HFFc6 (cell line): ENCODE data around the gene LEF1. TPM values are rescaled to one million over a fixed set of nuclear protein-coding genes. Genes with fewer than 3 reads are reported as not detected.

Experiments
- DNase-seq: peaks from one replicate; pipeline ENCODE4 v3.0.0-alpha.2; 2018
- H3K27ac Mint-ChIP-seq: 2 replicates; pipeline ENCODE4 v1.8.0; 2020; ENCODE audit warnings: mild to moderate bottlenecking, mixed read lengths
- H3K27me3 Mint-ChIP-seq: 2 replicates; pipeline ENCODE4 v1.8.0; 2021; ENCODE audit warnings: mild to moderate bottlenecking, moderate library complexity, mixed read lengths; ENCODE audit not compliant: insufficient read depth
- H3K36me3 Mint-ChIP-seq: 2 replicates; pipeline ENCODE4 v1.8.0; 2021; ENCODE audit warnings: low read depth, mixed read lengths
- H3K4me1 Mint-ChIP-seq: 2 replicates; pipeline ENCODE4 v1.8.0; 2020; ENCODE audit warnings: low read depth, mixed read lengths
- H3K4me3 Mint-ChIP-seq: 2 replicates; pipeline ENCODE4 v1.8.0; 2020; ENCODE audit warnings: mild to moderate bottlenecking, moderate library complexity, mixed read lengths
- H3K9me3 Mint-ChIP-seq: 2 replicates; pipeline ENCODE4 v1.8.0; 2020; ENCODE audit warnings: mild to moderate bottlenecking, mixed read lengths
- CTCF ChIP-seq: fragments of 200-600 bp; sonication (generic); IDR thresholded peaks from 2 replicates; pipeline ENCODE4 v1.5.0; 2021; ENCODE audit warnings: antibody characterized with exemption, mild to moderate bottlenecking
- total RNA-seq, 6 experiments: library from RNA; stranded (reverse); fragmentation: NEBNext Ultra II Directional; extraction: Animal tissue kit (Norgen Biotek cat#: 25700); gene quantifications; 2 replicates in 1 of 6; 3 replicates in 5 of 6; pipeline ENCODE4 v1.2.3, GENCODE V29; 2021

LEF1 gene
- total RNA-seq, 6 experiments from 2014 or later, result 0.22 to 0.37 (median 0.31) TPM; not detected in 3

- no peak overlapping the region for H3K4me3 Mint-ChIP-seq
- H3K36me3 Mint-ChIP-seq, result no peaks in the 10 kb centered on the region
- H3K27me3 Mint-ChIP-seq, result peaks cover 8% of the 10 kb centered on the region
- H3K27ac Mint-ChIP-seq, result no peak overlapping the region
- TF ChIP-seq CTCF, result no peak
- no peaks in the 10 kb centered on the region for H3K9me3 Mint-ChIP-seq
- DNase-seq, result no peak
- peaks cover 9% of the 10 kb centered on the region; the same call in 1 of the 2 replicates for H3K4me1 Mint-ChIP-seq
Measured at GRCh38 chr4:108070775-108071174, 98.0 kb downstream of the LEF1 start.

GRCh38 chr4:108068442-108068841 is 100.3 kb downstream of the LEF1 start:
- DNase-seq, result no peak
- Mint-ChIP-seq H3K27me3 (peaks cover 8% of the 10 kb centered on the region), H3K27ac (no peak overlapping the region), H3K36me3 (no peaks in the 10 kb centered on the region), H3K4me1 (peaks cover 9% of the 10 kb centered on the region; the same call in 1 of the 2 replicates), H3K9me3 (no peaks in the 10 kb centered on the region), H3K4me3 (no peak overlapping the region)
- no peak for TF ChIP-seq CTCF

- Mint-ChIP-seq H3K4me1 (peaks cover 31% of the 10 kb centered on the region), H3K9me3 (no peaks in the 10 kb centered on the region), H3K4me3 (peak overlapping the region; percentile 4; the same call in 1 of the 2 replicates), H3K27ac (no peak overlapping the region), H3K27me3 (peaks cover under 1% of the 10 kb centered on the region; the same call in 1 of the 2 replicates), H3K36me3 (no peaks in the 10 kb centered on the region)
- DNase-seq, result no peak
- no peak for TF ChIP-seq CTCF
Measured at GRCh38 chr4:108060686-108061321, 107.9 kb downstream of the LEF1 start.

DNA sequence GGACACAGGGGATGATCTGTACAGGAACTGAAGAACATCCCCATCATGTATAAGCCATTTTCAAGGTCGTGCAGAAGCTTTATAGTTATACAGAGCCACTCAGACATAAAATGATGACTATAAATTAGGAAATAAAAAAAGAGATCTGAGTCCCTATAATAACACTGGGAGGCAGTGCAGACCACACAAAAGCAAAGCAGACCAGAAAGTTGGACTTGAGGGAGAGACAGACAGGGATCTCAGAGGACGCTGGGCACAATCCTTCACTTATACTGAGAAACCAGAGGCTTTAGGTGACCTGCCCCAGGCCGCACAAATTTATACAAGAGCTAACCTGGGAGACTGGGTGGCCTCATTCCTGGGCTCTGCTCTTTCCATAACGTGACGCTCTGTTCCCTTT is 108.6 kb downstream of the LEF1 start:
- TF ChIP-seq CTCF, result peak; percentile 51; the same call in 1 of the 2 replicates
- Mint-ChIP-seq H3K27me3 (no peaks in the 10 kb centered on the region; the same call in 1 of the 2 replicates), H3K4me1 (peaks cover 31% of the 10 kb centered on the region), H3K36me3 (no peaks in the 10 kb centered on the region), H3K9me3 (no peaks in the 10 kb centered on the region), H3K4me3 (no peak overlapping the region), H3K27ac (no peak overlapping the region)
- peak; percentile 26 for DNase-seq

DNA sequence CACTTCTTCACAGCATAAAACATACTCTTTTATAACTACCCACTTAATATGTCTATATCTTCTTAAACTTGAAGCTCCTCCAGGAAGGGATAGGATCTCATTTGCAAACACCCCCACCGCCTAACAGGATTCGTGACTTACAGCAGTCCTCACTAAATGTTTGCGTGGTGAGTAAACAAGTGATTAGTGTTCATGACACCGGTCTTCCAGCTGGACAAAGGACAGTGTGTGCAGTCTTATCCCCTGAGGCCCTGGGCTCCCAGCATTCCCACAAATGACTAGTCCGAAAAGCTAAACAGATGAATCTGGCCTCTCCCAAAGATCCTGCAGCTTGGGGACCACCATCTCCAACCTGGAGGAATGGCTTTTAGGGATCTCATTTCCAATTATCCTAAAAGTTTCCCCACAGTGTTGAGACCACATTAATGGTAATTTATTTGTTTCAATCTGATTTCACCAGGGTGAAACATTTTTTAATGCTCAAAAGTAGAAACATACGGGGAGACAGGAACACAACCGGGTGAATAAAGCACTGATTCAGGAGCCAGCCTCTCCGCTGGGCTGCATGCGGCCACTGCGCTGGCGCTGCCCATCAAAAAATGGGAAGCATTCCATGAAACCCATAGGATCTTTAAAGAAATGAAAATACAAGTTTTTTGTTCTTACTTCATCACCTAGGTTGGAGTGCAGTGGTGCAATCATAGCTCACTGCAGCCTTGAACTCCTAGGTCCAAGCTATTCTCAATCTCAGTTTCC is 109.9 kb downstream of the LEF1 start:
- peak overlapping the region; percentile 72 for H3K27ac Mint-ChIP-seq
- TF ChIP-seq CTCF, result no peak
- peaks cover 31% of the 10 kb centered on the region for H3K4me1 Mint-ChIP-seq
- H3K9me3 Mint-ChIP-seq, result no peaks in the 10 kb centered on the region
- peak overlapping the region; percentile 74 for H3K4me3 Mint-ChIP-seq
- no peaks in the 10 kb centered on the region; the same call in 1 of the 2 replicates for H3K27me3 Mint-ChIP-seq
- no peaks in the 10 kb centered on the region for H3K36me3 Mint-ChIP-seq
- peak; percentile 87 for DNase-seq
